ENCODE results near the gene CSMD2. TPM values are rescaled to one million over a fixed set of nuclear protein-coding genes. Genes with fewer than 3 reads are reported as not detected.

CSMD2 gene
- total RNA-seq, 2 donors from 2014 or later: not detected

DNA sequence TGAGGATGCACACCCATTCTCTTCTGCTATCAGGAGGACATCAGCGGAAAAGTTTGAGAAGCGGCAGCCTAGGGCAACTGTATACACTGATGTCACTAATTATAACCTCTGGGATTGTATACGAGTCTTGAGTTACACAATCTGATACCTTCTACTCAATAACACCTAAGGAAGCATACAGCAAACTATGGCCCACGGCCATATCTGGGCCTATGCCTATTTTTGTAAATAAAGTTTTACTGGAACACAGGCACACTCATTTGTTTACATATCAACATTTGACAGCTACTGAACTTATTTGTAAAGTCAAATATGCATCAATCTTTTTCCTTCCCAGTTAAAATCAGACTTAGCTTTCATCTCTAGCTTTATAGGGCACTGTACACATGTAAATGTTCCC, 505.4 kb downstream of the CSMD2 start:
- no peaks in the 10 kb centered on the region for H3K9me3 Mint-ChIP-seq
- H3K27ac Mint-ChIP-seq: no peak overlapping the region
- ATAC-seq (replicated peaks): no peak
- no peaks in the 10 kb centered on the region for H3K4me1 Mint-ChIP-seq
- peaks cover 9% of the 10 kb centered on the region for H3K27me3 Mint-ChIP-seq
- no peaks in the 10 kb centered on the region for H3K36me3 Mint-ChIP-seq (ENCODE audit: low read depth)
- no peak overlapping the region for H3K4me3 Mint-ChIP-seq

GRCh38 chr1:33657833-33658232, 507.2 kb downstream of the CSMD2 start:
- Mint-ChIP-seq H3K27me3 (peaks cover 10% of the 10 kb centered on the region), H3K9me3 (no peaks in the 10 kb centered on the region), H3K36me3 (ENCODE audit: low read depth) (no peaks in the 10 kb centered on the region), H3K4me3 (no peak overlapping the region), H3K4me1 (no peaks in the 10 kb centered on the region), H3K27ac (no peak overlapping the region)
- no peak for ATAC-seq (replicated peaks)

GRCh38 chr1:33656467-33657005, 508.5 kb downstream of the CSMD2 start:
- no peak for ATAC-seq (replicated peaks)
- H3K9me3 Mint-ChIP-seq: no peaks in the 10 kb centered on the region
- H3K27me3 Mint-ChIP-seq: peaks cover 7% of the 10 kb centered on the region
- no peaks in the 10 kb centered on the region for H3K36me3 Mint-ChIP-seq (ENCODE audit: low read depth)
- H3K27ac Mint-ChIP-seq: no peak overlapping the region
- no peaks in the 10 kb centered on the region for H3K4me1 Mint-ChIP-seq
- no peak overlapping the region for H3K4me3 Mint-ChIP-seq

DNA sequence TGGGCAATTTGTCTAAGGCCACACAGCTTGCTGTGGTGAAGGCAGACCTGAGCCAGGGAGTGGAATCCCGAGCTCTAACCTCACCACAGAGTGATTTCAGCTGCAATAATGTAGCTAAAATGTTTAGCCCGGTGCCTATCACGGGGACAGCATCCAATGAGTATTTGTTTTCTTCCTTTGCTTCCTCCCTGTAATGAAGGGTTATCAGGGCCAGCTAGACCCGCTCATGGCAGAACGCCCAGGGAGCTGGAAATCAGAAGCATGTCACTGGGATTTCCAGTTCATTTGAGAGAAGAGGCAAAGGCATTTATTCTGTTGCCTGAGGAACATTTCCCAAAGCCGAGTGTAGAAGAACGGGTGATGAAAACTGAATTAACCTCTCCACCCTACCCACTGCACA, 509.5 kb downstream of the CSMD2 start:
- no peak for ATAC-seq (replicated peaks)
- Mint-ChIP-seq H3K9me3 (no peaks in the 10 kb centered on the region), H3K36me3 (ENCODE audit: low read depth) (no peaks in the 10 kb centered on the region), H3K4me3 (no peak overlapping the region), H3K4me1 (no peaks in the 10 kb centered on the region), H3K27me3 (peaks cover 7% of the 10 kb centered on the region), H3K27ac (no peak overlapping the region)

DNA sequence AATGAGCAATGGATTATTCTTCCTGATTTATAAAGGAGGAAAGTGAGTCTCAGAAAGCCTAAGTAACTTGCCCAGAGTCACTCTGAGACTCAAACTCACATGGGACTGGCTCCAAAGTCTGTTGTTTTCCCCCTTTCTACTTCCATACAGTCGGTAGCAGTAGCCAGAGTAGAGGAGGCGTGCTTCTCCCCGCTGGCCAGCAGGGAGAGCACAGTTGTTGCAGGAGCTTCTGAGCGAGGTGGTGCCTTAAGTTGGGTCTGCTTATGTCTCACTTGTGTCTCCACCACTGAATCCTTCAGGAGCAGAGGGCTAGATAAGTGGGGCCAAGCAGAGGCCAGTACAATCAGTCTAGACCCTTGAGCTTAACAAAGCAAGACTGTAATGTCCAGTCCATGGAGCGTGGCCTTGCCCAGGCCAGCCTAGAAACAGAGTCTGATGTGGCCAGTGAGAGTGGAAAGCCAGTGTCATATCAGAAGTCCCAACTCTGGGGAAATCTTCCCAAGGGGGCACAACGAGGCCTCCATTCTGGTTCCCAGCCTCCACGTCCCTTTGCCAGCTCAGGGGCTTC, 510.7 kb downstream of the CSMD2 start:
- no peak for ATAC-seq (replicated peaks)
- Mint-ChIP-seq H3K4me1 (no peaks in the 10 kb centered on the region), H3K27me3 (peaks cover 7% of the 10 kb centered on the region), H3K27ac (no peak overlapping the region), H3K4me3 (no peak overlapping the region), H3K9me3 (no peaks in the 10 kb centered on the region), H3K36me3 (ENCODE audit: low read depth) (no peaks in the 10 kb centered on the region)

DNA sequence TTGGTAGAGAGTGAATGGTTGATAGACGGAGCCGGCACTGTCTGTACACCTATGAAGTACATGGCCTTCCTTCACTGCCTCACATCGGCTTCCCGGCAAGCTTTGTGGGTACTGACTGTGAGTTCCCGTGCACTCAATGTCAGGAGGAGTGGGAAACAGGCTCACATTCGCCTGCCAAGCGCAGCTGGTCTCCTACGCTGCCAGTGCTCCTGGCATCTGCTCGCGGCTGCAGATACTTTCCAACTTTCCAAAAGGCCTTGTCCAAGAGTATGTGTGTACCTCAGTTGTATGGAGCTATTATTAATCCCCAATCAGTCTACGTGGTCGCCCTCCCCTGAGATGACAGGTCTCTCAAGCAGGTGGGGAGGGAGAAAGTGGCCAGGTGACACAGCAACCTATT, 511.8 kb downstream of the CSMD2 start:
- Mint-ChIP-seq H3K27me3 (peaks cover 7% of the 10 kb centered on the region), H3K4me1 (no peaks in the 10 kb centered on the region), H3K9me3 (no peaks in the 10 kb centered on the region), H3K4me3 (no peak overlapping the region), H3K27ac (no peak overlapping the region), H3K36me3 (ENCODE audit: low read depth) (no peaks in the 10 kb centered on the region)
- ATAC-seq (replicated peaks): no peak

DNA sequence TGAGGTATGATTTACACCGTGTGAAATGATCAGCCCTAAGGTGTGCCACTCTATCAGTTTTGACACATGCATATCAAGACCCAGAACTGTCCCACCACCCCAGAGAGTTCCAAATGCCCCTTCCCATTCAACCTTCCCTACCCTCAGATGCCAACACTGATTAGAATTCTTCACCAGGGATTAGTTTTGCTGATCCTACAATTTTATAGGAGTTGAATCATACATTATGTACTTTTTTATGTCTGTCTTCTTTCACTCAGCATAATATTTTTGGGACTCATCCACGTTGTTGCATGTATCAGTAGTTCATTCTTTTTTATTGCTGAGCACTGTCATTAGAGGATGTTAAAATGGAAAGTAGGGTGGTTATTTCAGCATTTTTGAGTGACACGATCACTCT, 514.3 kb downstream of the CSMD2 start:
- Mint-ChIP-seq H3K4me1 (no peaks in the 10 kb centered on the region), H3K27ac (no peak overlapping the region), H3K9me3 (no peaks in the 10 kb centered on the region), H3K27me3 (peaks cover 16% of the 10 kb centered on the region), H3K36me3 (ENCODE audit: low read depth) (no peaks in the 10 kb centered on the region), H3K4me3 (no peak overlapping the region)
- ATAC-seq (replicated peaks): no peak

- H3K9me3 Mint-ChIP-seq: no peaks in the 10 kb centered on the region
- H3K27me3 Mint-ChIP-seq: peaks cover 17% of the 10 kb centered on the region
- ATAC-seq (replicated peaks): no peak
- H3K27ac Mint-ChIP-seq: no peak overlapping the region
- no peak overlapping the region for H3K4me3 Mint-ChIP-seq
- no peaks in the 10 kb centered on the region for H3K36me3 Mint-ChIP-seq (ENCODE audit: low read depth)
- H3K4me1 Mint-ChIP-seq: no peaks in the 10 kb centered on the region
Measured at GRCh38 chr1:33649759-33650158, 515.3 kb downstream of the CSMD2 start.

DNA sequence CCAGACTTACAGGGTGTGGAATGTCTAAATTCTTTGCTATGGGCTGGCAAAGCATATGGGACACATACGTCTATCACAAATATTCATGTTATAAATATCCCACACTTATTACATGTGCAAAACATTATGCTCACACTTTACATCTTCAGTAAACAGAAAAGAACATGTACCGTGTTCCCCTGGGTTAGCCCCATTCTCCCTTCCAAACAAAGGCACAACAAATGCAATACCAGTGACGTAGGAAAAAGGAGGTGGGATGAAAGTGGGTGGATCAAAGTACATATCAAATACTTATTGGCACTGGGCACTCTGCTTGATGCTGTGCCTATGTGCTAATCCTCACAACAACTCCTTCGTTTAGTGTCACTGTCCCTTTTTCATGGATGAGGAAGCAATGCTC, 521.8 kb downstream of the CSMD2 start:
- ATAC-seq (replicated peaks): no peak
- H3K27ac Mint-ChIP-seq: no peak overlapping the region
- H3K27me3 Mint-ChIP-seq: peaks cover 56% of the 10 kb centered on the region
- no peaks in the 10 kb centered on the region for H3K9me3 Mint-ChIP-seq
- no peaks in the 10 kb centered on the region for H3K36me3 Mint-ChIP-seq (ENCODE audit: low read depth)
- H3K4me3 Mint-ChIP-seq: no peak overlapping the region
- no peaks in the 10 kb centered on the region for H3K4me1 Mint-ChIP-seq

- Mint-ChIP-seq H3K9me3 (no peaks in the 10 kb centered on the region), H3K4me1 (no peaks in the 10 kb centered on the region), H3K4me3 (no peak overlapping the region), H3K27me3 (peaks cover 55% of the 10 kb centered on the region), H3K36me3 (ENCODE audit: low read depth) (no peaks in the 10 kb centered on the region), H3K27ac (no peak overlapping the region)
- no peak for ATAC-seq (replicated peaks)
Measured at GRCh38 chr1:33641104-33641830, 523.8 kb downstream of the CSMD2 start.

DNA sequence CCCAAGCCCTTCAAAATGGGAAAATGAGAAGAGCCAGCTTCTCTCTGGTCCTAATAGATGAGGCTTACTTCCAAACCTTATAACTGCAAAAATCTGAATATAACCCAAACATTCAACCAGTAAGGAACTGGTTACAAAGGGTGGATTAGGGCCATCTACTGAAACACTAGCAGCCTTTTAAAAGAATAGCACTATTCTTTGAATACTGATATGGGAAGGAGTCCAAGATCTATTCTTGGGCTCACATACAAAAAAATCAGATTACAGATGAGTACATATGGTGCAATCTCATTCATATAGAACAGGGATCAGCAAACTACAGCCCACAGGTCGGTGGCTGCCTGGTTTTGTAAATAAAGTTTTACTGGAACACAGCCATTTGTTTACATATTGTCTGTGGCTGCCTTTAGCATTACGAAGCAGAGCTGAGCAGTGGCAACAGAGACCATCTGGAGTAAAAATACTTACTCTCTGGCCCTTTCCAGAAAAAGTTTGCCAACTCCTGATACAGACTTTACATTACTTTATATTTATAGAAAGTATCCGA, 524.8 kb downstream of the CSMD2 start:
- H3K27ac Mint-ChIP-seq: no peak overlapping the region
- H3K4me3 Mint-ChIP-seq: no peak overlapping the region
- H3K27me3 Mint-ChIP-seq: peaks cover 50% of the 10 kb centered on the region
- no peaks in the 10 kb centered on the region for H3K4me1 Mint-ChIP-seq
- H3K9me3 Mint-ChIP-seq: no peaks in the 10 kb centered on the region
- H3K36me3 Mint-ChIP-seq (ENCODE audit: low read depth): no peaks in the 10 kb centered on the region
- no peak for ATAC-seq (replicated peaks)

DNA sequence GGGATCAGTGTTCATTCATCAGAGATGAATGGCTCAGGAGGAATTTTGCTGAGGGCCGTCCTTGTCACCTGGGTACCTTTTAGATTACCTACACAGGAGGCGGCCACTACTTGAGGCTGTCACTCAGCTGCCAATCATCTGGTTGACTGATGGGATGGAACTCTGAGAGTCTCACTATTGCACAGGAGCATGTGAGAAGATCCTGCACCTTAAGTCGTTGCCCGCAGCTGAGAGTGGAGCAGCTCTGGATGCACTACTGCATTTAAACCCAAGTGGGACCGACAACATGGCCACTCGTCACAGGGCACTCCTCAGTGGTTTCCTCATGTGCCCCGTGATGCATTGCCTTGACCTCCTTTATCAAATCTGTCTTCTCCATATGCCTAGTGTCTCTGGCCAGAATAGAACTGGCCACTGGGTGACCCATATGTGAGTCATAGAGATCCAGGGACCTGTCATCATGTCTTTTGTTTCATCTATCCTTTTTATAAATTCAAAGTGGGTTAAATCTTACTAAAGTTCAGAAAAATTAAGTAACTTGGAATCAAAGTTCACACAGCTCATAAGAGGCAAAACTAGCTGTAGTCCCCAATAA, 527.1 kb downstream of the CSMD2 start:
- Mint-ChIP-seq H3K36me3 (ENCODE audit: low read depth) (no peaks in the 10 kb centered on the region), H3K9me3 (no peaks in the 10 kb centered on the region), H3K4me1 (no peaks in the 10 kb centered on the region), H3K27ac (no peak overlapping the region), H3K4me3 (no peak overlapping the region), H3K27me3 (peaks cover 37% of the 10 kb centered on the region)
- no peak for ATAC-seq (replicated peaks)

- no peaks in the 10 kb centered on the region for H3K4me1 Mint-ChIP-seq
- H3K27ac Mint-ChIP-seq: no peak overlapping the region
- H3K4me3 Mint-ChIP-seq: no peak overlapping the region
- no peaks in the 10 kb centered on the region for H3K9me3 Mint-ChIP-seq
- ATAC-seq (replicated peaks): no peak
- H3K36me3 Mint-ChIP-seq (ENCODE audit: low read depth): no peaks in the 10 kb centered on the region
- peaks cover 33% of the 10 kb centered on the region for H3K27me3 Mint-ChIP-seq
Measured at GRCh38 chr1:33636209-33636608, 528.8 kb downstream of the CSMD2 start.

- H3K4me1 Mint-ChIP-seq: no peaks in the 10 kb centered on the region
- no peak overlapping the region for H3K4me3 Mint-ChIP-seq
- no peak for ATAC-seq (replicated peaks)
- no peaks in the 10 kb centered on the region for H3K9me3 Mint-ChIP-seq
- no peak overlapping the region for H3K27ac Mint-ChIP-seq
- H3K36me3 Mint-ChIP-seq (ENCODE audit: low read depth): no peaks in the 10 kb centered on the region
- H3K27me3 Mint-ChIP-seq: peaks cover 32% of the 10 kb centered on the region
Measured at GRCh38 chr1:33635336-33636012, 529.6 kb downstream of the CSMD2 start.
